Kidney epithelial cell (primary cell): Measurements from ENCODE around the gene CDK5R1. TPM values are rescaled to one million over a fixed set of nuclear protein-coding genes. Genes with fewer than 3 reads are reported as not detected.

Experiments used
- DNase-seq: peaks from one replicate; pipeline ENCODE4 v3.0.0-alpha.2; 2010; ENCODE audit warnings: low read depth
- H3K27me3 ChIP-seq: 2 replicates; pipeline ENCODE4 v1.6.0; 2011; ENCODE audit warnings: low read length; ENCODE audit not compliant: control insufficient read depth, insufficient read depth
- H3K36me3 ChIP-seq: 2 replicates; pipeline ENCODE4 v1.5.1; 2011; ENCODE audit warnings: low read length; ENCODE audit not compliant: control insufficient read depth, insufficient read depth
- H3K4me3 ChIP-seq: 2 replicates; pipeline ENCODE4 v1.5.1; 2011; ENCODE audit warnings: low read depth, mild to moderate bottlenecking, control low read depth, low read length
- CTCF ChIP-seq: IDR thresholded peaks from 2 replicates; pipeline ENCODE4 v1.5.1; 2011; ENCODE audit warnings: mild to moderate bottlenecking, moderate library complexity, low read length, control low read depth, inconsistent platforms; ENCODE audit not compliant: insufficient read depth, poor library complexity, severe bottlenecking
- total RNA-seq: library from RNA; depleted of rRNA; stranded (reverse); fragments of >200 nt; gene quantifications from 2 replicates; pipeline ENCODE4 v1.2.3, GENCODE V29; 2015

CDK5R1 gene
- total RNA-seq, 1 donor from 2014 or later, result 16.0 TPM

DNA sequence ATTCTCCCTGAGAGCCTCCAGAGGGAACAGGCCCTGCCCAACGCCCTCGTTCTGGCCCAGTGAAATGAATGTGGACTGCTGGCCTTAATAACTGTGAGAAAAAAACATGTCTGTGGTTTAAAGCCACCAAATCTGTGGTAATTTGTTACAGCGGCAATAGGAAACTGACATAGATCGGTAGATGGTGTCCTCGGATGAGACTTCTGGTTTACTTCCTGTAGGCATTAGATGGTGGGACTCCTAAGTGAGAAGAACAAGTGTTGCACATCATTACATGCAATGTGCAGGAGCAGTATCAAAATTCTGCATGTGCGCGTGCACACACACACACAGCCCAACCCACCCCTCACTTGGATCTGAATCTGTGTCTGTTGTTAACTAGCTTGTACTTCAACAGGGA, 42.0 kb downstream of the CDK5R1 start:
- no peaks in the 10 kb centered on the region for H3K27me3 ChIP-seq
- no peak overlapping the region for H3K4me3 ChIP-seq
- no peak for DNase-seq
- TF ChIP-seq CTCF, result no peak
- H3K36me3 ChIP-seq, result no peaks in the 10 kb centered on the region

DNA sequence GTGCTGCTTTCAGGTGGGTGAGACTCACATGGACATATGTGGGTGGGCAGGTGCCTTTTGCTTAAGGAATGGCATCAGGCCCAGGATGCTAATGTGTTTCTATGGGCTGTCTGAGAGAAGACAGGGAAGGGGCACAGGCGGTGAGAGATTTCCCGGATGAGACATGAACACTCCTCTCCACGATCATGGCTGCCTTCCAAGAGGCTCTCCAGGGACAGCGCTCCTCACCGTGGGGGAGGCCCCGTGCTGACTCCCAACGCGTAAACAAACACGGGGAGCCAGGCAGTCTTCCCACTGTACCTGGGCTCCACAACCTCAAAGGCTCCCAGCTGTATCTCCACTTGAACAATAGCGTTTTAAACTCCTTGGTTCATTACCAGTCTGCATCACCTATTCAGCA, 42.8 kb downstream of the CDK5R1 start:
- Histone ChIP-seq H3K36me3 (no peaks in the 10 kb centered on the region), H3K27me3 (no peaks in the 10 kb centered on the region), H3K4me3 (no peak overlapping the region)
- no peak for DNase-seq
- TF ChIP-seq CTCF, result no peak

GRCh38 chr17:32533296-32533695, 46.5 kb downstream of the CDK5R1 start:
- H3K27me3 ChIP-seq, result no peaks in the 10 kb centered on the region
- TF ChIP-seq CTCF, result no peak
- DNase-seq, result no peak
- H3K36me3 ChIP-seq, result no peaks in the 10 kb centered on the region
- H3K4me3 ChIP-seq, result no peak overlapping the region

GRCh38 chr17:32536736-32537643, 50.2 kb downstream of the CDK5R1 start:
- H3K4me3 ChIP-seq, result no peak overlapping the region
- H3K36me3 ChIP-seq, result no peaks in the 10 kb centered on the region
- H3K27me3 ChIP-seq, result no peaks in the 10 kb centered on the region
- no peak for TF ChIP-seq CTCF
- DNase-seq, result no peak

Other genes with a start within 250 kb of the CDK5R1 start
- gene RHBDL3, start 221.2 kb upstream of the CDK5R1 start, total RNA-seq, result not detected in 2 replicates
- gene C17orf75, start 144.8 kb upstream of the CDK5R1 start, total RNA-seq, result 26.0 and 33.9 TPM in 2 replicates
- gene ZNF207, start 136.8 kb upstream of the CDK5R1 start, total RNA-seq, result 122 and 160 TPM in 2 replicates
- 73.7 and 107 TPM in 2 replicates for gene PSMD11, start 42.5 kb upstream of the CDK5R1 start, total RNA-seq